RWPE1 (cell line): ENCODE results near the gene RAI2.

Experiments
- CTCF ChIA-PET: fragments of 350-600 bp; sonication (Branson Sonifier 250); formaldehyde crosslinking; extraction: SDS; loops from one replicate; lab custom pipeline; 2021; lab: Yijun Ruan, JAX
- POLR2A ChIA-PET: fragments of 400-600 bp; formaldehyde crosslinking; extraction: SDS; loops from one replicate; lab custom pipeline; 2020; ENCODE audit warnings: antibody characterized with exemption; ENCODE audit not compliant: low non-redundant PET; lab: Yijun Ruan, JAX
- DNase-seq: peaks from one replicate; pipeline ENCODE4 v3.0.0; 2012; ENCODE audit warnings: low spot score
- H3K27ac ChIP-seq: fragments of 450-650 bp; 2 replicates; pipeline ENCODE4 v1.5.1; 2017
- CTCF ChIP-seq: fragments of 450-650 bp; conservative IDR thresholded peaks from 2 replicates; pipeline ENCODE4 v1.5.1; 2017; ENCODE audit warnings: low read depth, mild to moderate bottlenecking

The RAI2 gene

GRCh38 chrX:17861489-17862011 lies 452 bp upstream of the RAI2 start:
- POLR2A ChIA-PET: no interaction called here
- no peak overlapping the region for H3K27ac ChIP-seq
- no peak for DNase-seq
- TF ChIP-seq CTCF: no peak
- CTCF ChIA-PET: no interaction called here

GRCh38 chrX:17860179-17860780 lies 818 bp downstream of the RAI2 start:
- no peak for DNase-seq
- H3K27ac ChIP-seq: no peak overlapping the region
- POLR2A ChIA-PET: no interaction called here
- no peak for TF ChIP-seq CTCF
- CTCF ChIA-PET: no interaction called here

GRCh38 chrX:17859609-17860178 lies 1.4 kb downstream of the RAI2 start:
- TF ChIP-seq CTCF: no peak
- no peak overlapping the region for H3K27ac ChIP-seq
- ChIA-PET POLR2A (no interaction called here), CTCF (no interaction called here)
- DNase-seq: no peak

GRCh38 chrX:17854531-17854930 lies 6.6 kb downstream of the RAI2 start:
- CTCF ChIA-PET: no interaction called here
- no peak overlapping the region for H3K27ac ChIP-seq
- no peak for TF ChIP-seq CTCF
- no peak for DNase-seq
- POLR2A ChIA-PET: no interaction called here

- no peak for DNase-seq
- ChIA-PET CTCF (no interaction called here), POLR2A (no interaction called here)
- TF ChIP-seq CTCF: no peak
- no peak overlapping the region for H3K27ac ChIP-seq
These were observed 7.0 kb downstream of the RAI2 start for GRCh38 chrX:17854069-17854468.

GRCh38 chrX:17851874-17852273 lies 9.2 kb downstream of the RAI2 start:
- CTCF ChIA-PET: interaction anchor here (0.6 kb wide), 1 partner anchor 12 kb away, joined by 3 read pairs; no protein-coding TSS in a partner anchor
- DNase-seq: no peak
- no peak overlapping the region for H3K27ac ChIP-seq
- POLR2A ChIA-PET: no interaction called here
- TF ChIP-seq CTCF: no peak
